Measurements from ENCODE around the gene ARL17B. TPM values are rescaled to one million over a fixed set of nuclear protein-coding genes. Genes with fewer than 3 reads are reported as not detected.
"Not testable (repeated sequence)": the region's sequence is repeated elsewhere in the genome, so short reads cannot be mapped to it uniquely, and the experiment has no call there.

Gene ARL17B
- polyA plus RNA-seq, 1 donor from 2014 or later = 32.3 TPM

GRCh38 chr17:46348345-46348744, 13.2 kb downstream of the ARL17B start:
- H3K9me3 Mint-ChIP-seq, H3K27me3 Mint-ChIP-seq, H3K4me1 Mint-ChIP-seq, H3K36me3 Mint-ChIP-seq, H3K27ac Mint-ChIP-seq, H3K4me3 Mint-ChIP-seq: not testable (repeated sequence)

- H3K27ac Mint-ChIP-seq, H3K4me1 Mint-ChIP-seq, H3K36me3 Mint-ChIP-seq, H3K27me3 Mint-ChIP-seq, H3K9me3 Mint-ChIP-seq, H3K4me3 Mint-ChIP-seq: not testable (repeated sequence)
Observed at GRCh38 chr17:46342131-46342530, 19.4 kb downstream of the ARL17B start.

- not testable (repeated sequence) for H3K4me1 Mint-ChIP-seq, H3K36me3 Mint-ChIP-seq, H3K9me3 Mint-ChIP-seq, H3K27me3 Mint-ChIP-seq, H3K4me3 Mint-ChIP-seq, H3K27ac Mint-ChIP-seq
Observed at GRCh38 chr17:46341220-46341619, 20.3 kb downstream of the ARL17B start.

GRCh38 chr17:46294831-46295230, 66.7 kb downstream of the ARL17B start, which contains the start of gene LRRC37A:
Gene LRRC37A (plus strand): TSS chr17:46295131. CDS start chr17:46295134, 3 bp downstream.
- not testable (repeated sequence) for H3K9me3 Mint-ChIP-seq, H3K27ac Mint-ChIP-seq, H3K36me3 Mint-ChIP-seq

GRCh38 chr17:46291618-46292017, 69.9 kb downstream of the ARL17B start:
- H3K4me3 Mint-ChIP-seq = peak overlapping the region; percentile 51 to 89 (median 84)
- not testable (repeated sequence) for H3K9me3 Mint-ChIP-seq, H3K36me3 Mint-ChIP-seq, H3K27me3 Mint-ChIP-seq
- H3K27ac Mint-ChIP-seq = peak overlapping the region; percentile 85 to 94 (median 92)
- H3K4me1 Mint-ChIP-seq = peaks cover 12 to 24% (median 14%) of the 10 kb centered on the region in 3 donors

More at GRCh38 chr17:46294831-46295230, 66.7 kb downstream of the ARL17B start, which contains the start of gene LRRC37A:
- peaks cover 11 to 12% (median 12%) of the 10 kb centered on the region in 3 donors for H3K4me1 Mint-ChIP-seq
- not testable (repeated sequence) for H3K27me3 Mint-ChIP-seq, H3K4me3 Mint-ChIP-seq

- not testable (repeated sequence) for H3K9me3 Mint-ChIP-seq, H3K27me3 Mint-ChIP-seq, H3K36me3 Mint-ChIP-seq
- Mint-ChIP-seq H3K4me1 (peaks cover 12 to 24% (median 14%) of the 10 kb centered on the region in 3 donors), H3K27ac (peak overlapping the region; percentile 85 to 94 (median 92)), H3K4me3 (peak overlapping the region; percentile 51 to 89 (median 84))
Observed at GRCh38 chr17:46290906-46291546, 70.5 kb downstream of the ARL17B start.

- not testable (repeated sequence) for H3K9me3 Mint-ChIP-seq, H3K27me3 Mint-ChIP-seq, H3K27ac Mint-ChIP-seq, H3K36me3 Mint-ChIP-seq, H3K4me3 Mint-ChIP-seq
- peaks cover 12 to 25% (median 14%) of the 10 kb centered on the region in 3 donors for H3K4me1 Mint-ChIP-seq
Observed at GRCh38 chr17:46287587-46287986, 74.0 kb downstream of the ARL17B start.

- H3K4me3 Mint-ChIP-seq, H3K9me3 Mint-ChIP-seq, H3K27me3 Mint-ChIP-seq, H3K36me3 Mint-ChIP-seq, H3K27ac Mint-ChIP-seq: not testable (repeated sequence)
- H3K4me1 Mint-ChIP-seq = peaks cover 12 to 25% (median 14%) of the 10 kb centered on the region in 3 donors
Observed at GRCh38 chr17:46286764-46287221, 74.8 kb downstream of the ARL17B start.

GRCh38 chr17:46285500-46285899, 76.1 kb downstream of the ARL17B start:
- not testable (repeated sequence) for H3K4me3 Mint-ChIP-seq, H3K27ac Mint-ChIP-seq, H3K36me3 Mint-ChIP-seq, H3K27me3 Mint-ChIP-seq, H3K9me3 Mint-ChIP-seq
- H3K4me1 Mint-ChIP-seq = peaks cover 1 to 14% (median 5%) of the 10 kb centered on the region in 3 donors

- not testable (repeated sequence) for H3K27me3 Mint-ChIP-seq, H3K9me3 Mint-ChIP-seq, H3K36me3 Mint-ChIP-seq, H3K4me3 Mint-ChIP-seq
- peak overlapping the region in 1 of 3 donors; percentile 12 for H3K27ac Mint-ChIP-seq
- H3K4me1 Mint-ChIP-seq = peaks cover 0 to 13% (median 3%) of the 10 kb centered on the region in 3 donors
Observed at GRCh38 chr17:46284467-46284866, 77.1 kb downstream of the ARL17B start.

GRCh38 chr17:46282635-46283034, 78.9 kb downstream of the ARL17B start:
- not testable (repeated sequence) for H3K27ac Mint-ChIP-seq, H3K4me3 Mint-ChIP-seq, H3K4me1 Mint-ChIP-seq, H3K9me3 Mint-ChIP-seq, H3K36me3 Mint-ChIP-seq, H3K27me3 Mint-ChIP-seq

GRCh38 chr17:46281336-46281735, 80.2 kb downstream of the ARL17B start:
- not testable (repeated sequence) for H3K4me1 Mint-ChIP-seq, H3K36me3 Mint-ChIP-seq, H3K27ac Mint-ChIP-seq, H3K4me3 Mint-ChIP-seq, H3K9me3 Mint-ChIP-seq, H3K27me3 Mint-ChIP-seq

GRCh38 chr17:46276728-46277479, 84.7 kb downstream of the ARL17B start:
- peak overlapping the region in 1 of 3 donors; percentile 64 for H3K27ac Mint-ChIP-seq

GRCh38 chr17:46274238-46274637, 87.3 kb downstream of the ARL17B start:
- H3K9me3 Mint-ChIP-seq = no peaks in the 10 kb centered on the region
- no peak overlapping the region for H3K27ac Mint-ChIP-seq
- no peak overlapping the region for H3K4me3 Mint-ChIP-seq
- no peaks in the 10 kb centered on the region for H3K27me3 Mint-ChIP-seq
- no peaks in the 10 kb centered on the region for H3K36me3 Mint-ChIP-seq
- peaks cover 0 to 2% (median 0%) of the 10 kb centered on the region in 3 donors for H3K4me1 Mint-ChIP-seq

More at GRCh38 chr17:46276728-46277479, 84.7 kb downstream of the ARL17B start:
- H3K4me3 Mint-ChIP-seq, H3K36me3 Mint-ChIP-seq, H3K27me3 Mint-ChIP-seq, H3K4me1 Mint-ChIP-seq, H3K9me3 Mint-ChIP-seq: not testable (repeated sequence)

- Mint-ChIP-seq H3K4me1 (peaks cover 0 to 2% (median 0%) of the 10 kb centered on the region in 3 donors), H3K27me3 (no peaks in the 10 kb centered on the region), H3K4me3 (no peak overlapping the region)
Observed at GRCh38 chr17:46273541-46274236, 87.9 kb downstream of the ARL17B start.

More at GRCh38 chr17:46273541-46274236, 87.9 kb downstream of the ARL17B start:
- Mint-ChIP-seq H3K36me3 (no peaks in the 10 kb centered on the region), H3K9me3 (no peaks in the 10 kb centered on the region), H3K27ac (no peak overlapping the region)

All from IgD-negative memory B cell (primary cell).